HEK293 (cell line): Measurements from ENCODE around the gene CAPNS2.

Experiments
- CTCF ChIA-PET: fragments of 350-600 bp; formaldehyde crosslinking; extraction: SDS; loops from one replicate; lab custom pipeline; 2021; ENCODE audit warnings: antibody characterized with exemption; lab: Yijun Ruan, JAX
- POLR2A ChIA-PET: fragments of 300-600 bp; formaldehyde crosslinking; extraction: SDS; loops from one replicate; lab custom pipeline; 2020; ENCODE audit warnings: antibody characterized with exemption, inconsistent platforms; lab: Yijun Ruan, JAX
- H3K27ac ChIP-seq: fragments of 200-500 bp; sonication (Bioruptor generic); 2 replicates; pipeline ENCODE4 v1.5.1; 2014; ENCODE audit warnings: low read depth, low read length, control low read depth, inconsistent platforms; ENCODE audit errors: extremely low read depth
- H3K36me3 ChIP-seq, 2 experiments: fragments of 200-500 bp in 1 of 2; sonication (Bioruptor generic) in 1 of 2; 1 replicate in 1 of 2; 2 replicates in 1 of 2; pipeline ENCODE4 v1.5.1; 2014 to 2017; ENCODE audit warnings: inconsistent platforms in 2 of 2, low read length in 2 of 2; ENCODE audit not compliant: control insufficient read depth in 2 of 2, insufficient read depth in 1 of 2
- H3K4me1 ChIP-seq: fragments of 200-500 bp; sonication (Bioruptor generic); 2 replicates; pipeline ENCODE4 v1.5.1; 2014; ENCODE audit warnings: mild to moderate bottlenecking, low read length, inconsistent platforms; ENCODE audit not compliant: control insufficient read depth, insufficient read depth
- H3K4me3 ChIP-seq: 2 replicates; pipeline ENCODE4 v1.5.1; 2011; ENCODE audit warnings: low read depth, mild to moderate bottlenecking, control low read depth, low read length, moderate library complexity
- H3K9me3 ChIP-seq: fragments of 200-500 bp; sonication (Bioruptor generic); 2 replicates; pipeline ENCODE4 v1.5.1; 2014; ENCODE audit warnings: low read depth, low read length, inconsistent platforms; ENCODE audit not compliant: control insufficient read depth, insufficient read depth
- GLI2 ChIP-seq: fragments of 450-650 bp; formaldehyde crosslinking; IDR thresholded peaks from 2 replicates; pipeline ENCODE4; 2017; ENCODE audit warnings: missing biosample characterization, missing genetic modification characterization, low read depth, borderline replicate concordance
- GLI4 ChIP-seq: fragments of 450-650 bp; formaldehyde crosslinking; IDR thresholded peaks from 2 replicates; pipeline ENCODE4 v1.5.1; 2016; ENCODE audit warnings: missing biosample characterization, missing genetic modification characterization
- HOXC10 ChIP-seq: sonication (generic); formaldehyde crosslinking; IDR thresholded peaks from 2 replicates; pipeline ENCODE4 v1.8.1; 2023; ENCODE audit warnings: mild to moderate bottlenecking, missing genetic modification reagents
- IKZF3 ChIP-seq: fragments of 450-650 bp; IDR thresholded peaks from 2 replicates; pipeline ENCODE4 v1.5.0; 2018; ENCODE audit warnings: missing biosample characterization, mild to moderate bottlenecking, missing genetic modification characterization, moderate library complexity
- KLF16 ChIP-seq: fragments of 450-650 bp; formaldehyde crosslinking; IDR thresholded peaks from 2 replicates; pipeline ENCODE4 v1.5.1; 2017; ENCODE audit warnings: missing biosample characterization, missing genetic modification characterization
- SCRT2 ChIP-seq: fragments of 450-650 bp; formaldehyde crosslinking; IDR thresholded peaks from 2 replicates; pipeline ENCODE4 v1.5.1; 2016; ENCODE audit warnings: missing biosample characterization, missing genetic modification characterization
- SP2 ChIP-seq: fragments of 450-650 bp; formaldehyde crosslinking; IDR thresholded peaks from 2 replicates; pipeline ENCODE4 v1.5.1; 2016; ENCODE audit warnings: missing biosample characterization, missing genetic modification characterization
- YY2 ChIP-seq: fragments of 450-650 bp; formaldehyde crosslinking; IDR thresholded peaks from 2 replicates; pipeline ENCODE4 v1.5.1; 2016; ENCODE audit warnings: missing biosample characterization, missing genetic modification characterization
- ZBTB20 ChIP-seq: fragments of 450-650 bp; formaldehyde crosslinking; IDR thresholded peaks from 2 replicates; pipeline ENCODE4 v1.5.1; 2016; ENCODE audit warnings: missing biosample characterization, missing genetic modification characterization
- ZEB2 ChIP-seq: fragments of 450-650 bp; formaldehyde crosslinking; IDR thresholded peaks from 2 replicates; pipeline ENCODE4 v1.5.1; 2016; ENCODE audit warnings: missing biosample characterization, missing genetic modification characterization
- ZNF16 ChIP-seq: fragments of 450-650 bp; formaldehyde crosslinking; IDR thresholded peaks from 2 replicates; pipeline ENCODE4 v1.5.1; 2016; ENCODE audit warnings: low read depth, missing biosample characterization, missing genetic modification characterization
- ZNF266 ChIP-seq: fragments of 450-650 bp; formaldehyde crosslinking; IDR thresholded peaks from 2 replicates; pipeline ENCODE4 v1.5.1; 2016; ENCODE audit warnings: missing biosample characterization, missing genetic modification characterization, low read depth
- ZNF302 ChIP-seq: fragments of 450-650 bp; formaldehyde crosslinking; IDR thresholded peaks from 2 replicates; pipeline ENCODE4 v1.5.1; 2016; ENCODE audit warnings: missing biosample characterization, missing genetic modification characterization, low read depth
- ZNF311 ChIP-seq: fragments of 450-650 bp; formaldehyde crosslinking; IDR thresholded peaks from 2 replicates; pipeline ENCODE4 v1.5.1; 2017; ENCODE audit warnings: missing biosample characterization, missing genetic modification characterization, borderline replicate concordance
- ZNF48 ChIP-seq: fragments of 450-650 bp; formaldehyde crosslinking; IDR thresholded peaks from 2 replicates; pipeline ENCODE4 v1.5.1; 2016; ENCODE audit warnings: missing biosample characterization, missing genetic modification characterization
- ZNF549 ChIP-seq: fragments of 450-650 bp; IDR thresholded peaks from 2 replicates; pipeline ENCODE4 v1.5.1; 2018; ENCODE audit warnings: missing biosample characterization, missing genetic modification characterization, mild to moderate bottlenecking, inconsistent platforms, moderate library complexity
- ZNF571 ChIP-seq: fragments of 450-650 bp; formaldehyde crosslinking; IDR thresholded peaks from 2 replicates; pipeline ENCODE4 v1.5.0; 2017; ENCODE audit warnings: missing biosample characterization, missing genetic modification characterization
- ZNF610 ChIP-seq: fragments of 450-650 bp; formaldehyde crosslinking; IDR thresholded peaks from 2 replicates; pipeline ENCODE4 v1.5.1; 2016; ENCODE audit warnings: missing biosample characterization, missing genetic modification characterization, borderline replicate concordance
- ZNF654 ChIP-seq: fragments of 450-650 bp; formaldehyde crosslinking; IDR thresholded peaks from 2 replicates; pipeline ENCODE4 v1.5.1; 2016; ENCODE audit warnings: low read depth, missing biosample characterization, missing genetic modification characterization
- ZNF664 ChIP-seq: fragments of 450-650 bp; formaldehyde crosslinking; IDR thresholded peaks from 2 replicates; pipeline ENCODE4 v1.5.1; 2016; ENCODE audit warnings: missing biosample characterization, missing genetic modification characterization
- ZNF701 ChIP-seq: fragments of 450-650 bp; formaldehyde crosslinking; IDR thresholded peaks from 2 replicates; pipeline ENCODE4 v1.5.1; 2016; ENCODE audit warnings: missing biosample characterization, missing genetic modification characterization
- ZNF792 ChIP-seq: fragments of 450-650 bp; formaldehyde crosslinking; IDR thresholded peaks from 2 replicates; pipeline ENCODE4 v1.5.1; 2016; ENCODE audit warnings: missing biosample characterization, missing genetic modification characterization
- ZNF843 ChIP-seq: fragments of 450-650 bp; formaldehyde crosslinking; IDR thresholded peaks from 2 replicates; pipeline ENCODE4 v1.5.1; 2016; ENCODE audit warnings: missing biosample characterization, missing genetic modification characterization
- TF ChIP-seq, protein P1 (sequence below): fragments of 450-650 bp; formaldehyde crosslinking; IDR thresholded peaks from 2 replicates; pipeline ENCODE4 v1.5.1; 2016; ENCODE audit warnings: missing biosample characterization, missing genetic modification characterization
- TF ChIP-seq, protein P2 (sequence below): fragments of 450-650 bp; formaldehyde crosslinking; conservative IDR thresholded peaks from 2 replicates; pipeline ENCODE4 v1.5.1; 2016; ENCODE audit warnings: low read depth, missing biosample characterization, missing genetic modification characterization
- TF ChIP-seq, protein P3 (sequence below): fragments of 450-650 bp; formaldehyde crosslinking; IDR thresholded peaks from 2 replicates; pipeline ENCODE4 v1.5.1; 2016; ENCODE audit warnings: missing biosample characterization, missing genetic modification characterization
- TF ChIP-seq, protein P4 (sequence below): fragments of 450-650 bp; formaldehyde crosslinking; IDR thresholded peaks from 2 replicates; pipeline ENCODE4 v1.5.1; 2016; ENCODE audit warnings: missing biosample characterization, missing genetic modification characterization

Gene CAPNS2

GRCh38 chr16:55529018-55529417, 37.5 kb upstream of the CAPNS2 start (continued):
- TF ChIP-seq SCRT2 (no peak), SP2 (no peak), ZNF701 (no peak), HOXC10 (no peak)
- TF ChIP-seq, all 188 proteins: peak for 0

GRCh38 chr16:55530316-55530856, 36.1 kb upstream of the CAPNS2 start:
- TF ChIP-seq ZNF302: no peak
- TF ChIP-seq ZNF549: no peak
- no peak for TF ChIP-seq ZBTB20 (tag by site-specific recombination)
- TF ChIP-seq ZNF792: no peak
- TF ChIP-seq SP2: no peak
- no peak for TF ChIP-seq ZNF266
- no peak for TF ChIP-seq ZNF48 (tag by site-specific recombination)
- no peak for TF ChIP-seq ZNF16
- TF ChIP-seq ZNF664 (tag by site-specific recombination): no peak
- TF ChIP-seq ZEB2: no peak
- TF ChIP-seq ZNF610: no peak
- H3K27ac ChIP-seq: no peak overlapping the region
- peaks cover 3 to 6% of the 10 kb centered on the region in 2 experiments; a peak in 2 of 3 replicates for H3K36me3 ChIP-seq
- CTCF ChIA-PET: interaction anchor here (0.7 to 3.3 kb wide), 2 partner anchors 65 to 148 kb away, joined by 3 to 21 read pairs; no protein-coding TSS in a partner anchor
- no peaks in the 10 kb centered on the region for H3K9me3 ChIP-seq
- no peak overlapping the region for H3K4me3 ChIP-seq
- no peaks in the 10 kb centered on the region for H3K4me1 ChIP-seq
- POLR2A ChIA-PET: no interaction called here

GRCh38 chr16:55532227-55532626, 34.3 kb upstream of the CAPNS2 start:
- ChIA-PET CTCF (interaction anchor here (3.3 kb wide), 1 partner anchor 67 kb away, joined by 21 read pairs; no protein-coding TSS in a partner anchor), POLR2A (no interaction called here)
- Histone ChIP-seq H3K36me3 (peaks cover 3 to 6% of the 10 kb centered on the region in 2 experiments), H3K9me3 (no peaks in the 10 kb centered on the region), H3K27ac (no peak overlapping the region), H3K4me3 (no peak overlapping the region), H3K4me1 (no peaks in the 10 kb centered on the region)
- TF ChIP-seq, protein P1, sequence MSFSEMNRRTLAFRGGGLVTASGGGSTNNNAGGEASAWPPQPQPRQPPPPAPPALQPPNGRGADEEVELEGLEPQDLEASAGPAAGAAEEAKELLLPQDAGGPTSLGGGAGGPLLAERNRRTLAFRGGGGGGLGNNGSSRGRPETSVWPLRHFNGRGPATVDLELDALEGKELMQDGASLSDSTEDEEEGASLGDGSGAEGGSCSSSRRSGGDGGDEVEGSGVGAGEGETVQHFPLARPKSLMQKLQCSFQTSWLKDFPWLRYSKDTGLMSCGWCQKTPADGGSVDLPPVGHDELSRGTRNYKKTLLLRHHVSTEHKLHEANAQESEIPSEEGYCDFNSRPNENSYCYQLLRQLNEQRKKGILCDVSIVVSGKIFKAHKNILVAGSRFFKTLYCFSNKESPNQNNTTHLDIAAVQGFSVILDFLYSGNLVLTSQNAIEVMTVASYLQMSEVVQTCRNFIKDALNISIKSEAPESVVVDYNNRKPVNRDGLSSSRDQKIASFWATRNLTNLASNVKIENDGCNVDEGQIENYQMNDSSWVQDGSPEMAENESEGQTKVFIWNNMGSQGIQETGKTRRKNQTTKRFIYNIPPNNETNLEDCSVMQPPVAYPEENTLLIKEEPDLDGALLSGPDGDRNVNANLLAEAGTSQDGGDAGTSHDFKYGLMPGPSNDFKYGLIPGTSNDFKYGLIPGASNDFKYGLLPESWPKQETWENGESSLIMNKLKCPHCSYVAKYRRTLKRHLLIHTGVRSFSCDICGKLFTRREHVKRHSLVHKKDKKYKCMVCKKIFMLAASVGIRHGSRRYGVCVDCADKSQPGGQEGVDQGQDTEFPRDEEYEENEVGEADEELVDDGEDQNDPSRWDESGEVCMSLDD: no peak
- TF ChIP-seq YY2 (tag by site-specific recombination): no peak
- TF ChIP-seq, protein P2, sequence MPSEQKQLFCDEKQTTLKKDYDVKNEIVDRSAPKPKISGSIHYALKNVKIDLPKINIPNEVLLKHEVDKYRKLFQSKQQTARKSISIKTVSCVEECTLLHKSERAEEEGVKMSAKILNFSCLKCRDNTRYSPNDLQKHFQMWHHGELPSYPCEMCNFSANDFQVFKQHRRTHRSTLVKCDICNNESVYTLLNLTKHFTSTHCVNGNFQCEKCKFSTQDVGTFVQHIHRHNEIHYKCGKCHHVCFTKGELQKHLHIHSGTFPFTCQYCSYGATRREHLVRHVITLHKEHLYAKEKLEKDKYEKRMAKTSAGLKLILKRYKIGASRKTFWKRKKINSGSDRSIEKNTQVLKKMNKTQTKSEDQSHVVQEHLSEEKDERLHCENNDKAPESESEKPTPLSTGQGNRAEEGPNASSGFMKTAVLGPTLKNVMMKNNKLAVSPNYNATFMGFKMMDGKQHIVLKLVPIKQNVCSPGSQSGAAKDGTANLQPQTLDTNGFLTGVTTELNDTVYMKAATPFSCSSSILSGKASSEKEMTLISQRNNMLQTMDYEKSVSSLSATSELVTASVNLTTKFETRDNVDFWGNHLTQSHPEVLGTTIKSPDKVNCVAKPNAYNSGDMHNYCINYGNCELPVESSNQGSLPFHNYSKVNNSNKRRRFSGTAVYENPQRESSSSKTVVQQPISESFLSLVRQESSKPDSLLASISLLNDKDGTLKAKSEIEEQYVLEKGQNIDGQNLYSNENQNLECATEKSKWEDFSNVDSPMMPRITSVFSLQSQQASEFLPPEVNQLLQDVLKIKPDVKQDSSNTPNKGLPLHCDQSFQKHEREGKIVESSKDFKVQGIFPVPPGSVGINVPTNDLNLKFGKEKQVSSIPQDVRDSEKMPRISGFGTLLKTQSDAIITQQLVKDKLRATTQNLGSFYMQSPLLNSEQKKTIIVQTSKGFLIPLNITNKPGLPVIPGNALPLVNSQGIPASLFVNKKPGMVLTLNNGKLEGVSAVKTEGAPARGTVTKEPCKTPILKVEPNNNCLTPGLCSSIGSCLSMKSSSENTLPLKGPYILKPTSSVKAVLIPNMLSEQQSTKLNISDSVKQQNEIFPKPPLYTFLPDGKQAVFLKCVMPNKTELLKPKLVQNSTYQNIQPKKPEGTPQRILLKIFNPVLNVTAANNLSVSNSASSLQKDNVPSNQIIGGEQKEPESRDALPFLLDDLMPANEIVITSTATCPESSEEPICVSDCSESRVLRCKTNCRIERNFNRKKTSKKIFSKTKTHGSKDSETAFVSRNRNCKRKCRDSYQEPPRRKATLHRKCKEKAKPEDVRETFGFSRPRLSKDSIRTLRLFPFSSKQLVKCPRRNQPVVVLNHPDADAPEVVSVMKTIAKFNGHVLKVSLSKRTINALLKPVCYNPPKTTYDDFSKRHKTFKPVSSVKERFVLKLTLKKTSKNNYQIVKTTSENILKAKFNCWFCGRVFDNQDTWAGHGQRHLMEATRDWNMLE (tag by site-specific recombination): no peak
- no peak for TF ChIP-seq IKZF3 (tag by site-specific recombination)
- TF ChIP-seq, protein P3, sequence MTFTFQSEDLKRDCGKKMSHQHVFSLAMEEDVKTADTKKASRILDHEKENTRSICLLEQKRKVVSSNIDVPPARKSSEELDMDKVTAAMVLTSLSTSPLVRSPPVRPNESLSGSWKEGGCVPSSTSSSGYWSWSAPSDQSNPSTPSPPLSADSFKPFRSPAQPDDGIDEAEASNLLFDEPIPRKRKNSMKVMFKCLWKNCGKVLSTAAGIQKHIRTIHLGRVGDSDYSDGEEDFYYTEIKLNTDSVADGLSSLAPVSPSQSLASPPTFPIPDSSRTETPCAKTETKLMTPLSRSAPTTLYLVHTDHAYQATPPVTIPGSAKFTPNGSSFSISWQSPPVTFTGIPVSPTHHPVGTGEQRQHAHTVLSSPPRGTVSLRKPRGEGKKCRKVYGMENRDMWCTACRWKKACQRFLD (tag by site-specific recombination): no peak
- TF ChIP-seq, protein P4, sequence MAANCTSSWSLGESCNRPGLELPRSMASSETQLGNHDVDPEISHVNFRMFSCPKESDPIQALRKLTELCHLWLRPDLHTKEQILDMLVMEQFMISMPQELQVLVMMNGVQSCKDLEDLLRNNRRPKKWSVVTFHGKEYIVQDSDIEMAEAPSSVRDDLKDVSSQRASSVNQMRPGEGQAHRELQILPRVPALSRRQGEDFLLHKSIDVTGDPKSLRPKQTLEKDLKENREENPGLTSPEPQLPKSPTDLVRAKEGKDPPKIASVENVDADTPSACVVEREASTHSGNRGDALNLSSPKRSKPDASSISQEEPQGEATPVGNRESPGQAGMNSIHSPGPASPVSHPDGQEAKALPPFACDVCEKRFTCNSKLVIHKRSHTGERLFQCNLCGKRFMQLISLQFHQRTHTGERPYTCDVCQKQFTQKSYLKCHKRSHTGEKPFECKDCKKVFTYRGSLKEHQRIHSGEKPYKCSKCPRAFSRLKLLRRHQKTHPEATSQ (tag by site-specific recombination): no peak
- no peak for TF ChIP-seq ZNF843 (tag by site-specific recombination)
- TF ChIP-seq ZNF311 (tag by site-specific recombination): no peak
- TF ChIP-seq GLI2 (tag by site-specific recombination): no peak
- no peak for TF ChIP-seq ZNF654 (tag by site-specific recombination)
- TF ChIP-seq KLF16 (tag by site-specific recombination): no peak
- no peak for TF ChIP-seq ZNF571 (tag by site-specific recombination)
- TF ChIP-seq GLI4 (tag by site-specific recombination): no peak
